ENCODE data around the gene PKD1L1. TPM values are rescaled to one million over a fixed set of nuclear protein-coding genes. Genes with fewer than 3 reads are reported as not detected.

The PKD1L1 gene
- total RNA-seq, 1 donor from 2014 or later: 0.05 TPM

DNA sequence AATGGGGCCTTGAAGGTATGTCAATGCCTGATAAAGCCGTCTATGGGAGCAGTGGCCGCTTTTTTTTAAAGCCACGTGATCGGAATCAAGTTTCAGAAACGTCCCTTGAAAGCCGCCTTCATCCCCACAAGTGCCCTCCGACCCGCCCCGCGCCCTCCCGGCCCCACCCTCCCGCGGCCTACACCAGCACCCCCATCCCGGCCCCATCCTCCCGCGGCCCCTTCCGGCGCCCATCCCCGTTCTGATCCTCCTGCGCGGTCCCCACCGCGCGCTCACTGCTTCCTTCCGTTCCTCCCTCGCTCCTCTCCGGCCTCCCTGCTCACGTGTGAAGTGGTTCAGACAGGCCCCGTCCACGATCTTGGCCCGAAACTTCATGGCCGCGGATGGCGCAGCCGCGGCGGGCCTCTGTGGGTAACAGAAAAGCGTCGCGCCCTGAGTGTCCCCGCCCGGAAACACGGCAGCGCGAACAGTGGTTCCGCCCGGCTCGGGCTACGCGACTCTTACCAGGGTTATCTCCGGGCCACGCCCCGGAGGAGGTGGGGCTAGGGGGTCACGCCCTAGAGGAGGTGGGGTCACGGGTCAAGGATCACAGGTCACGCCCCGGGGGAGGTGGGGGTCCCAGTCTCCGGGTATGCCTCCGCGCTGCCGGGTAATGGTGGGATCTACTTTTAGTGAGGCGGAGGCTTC lies 31.0 kb upstream of the PKD1L1 start, which contains the start of gene HUS1:
TSS of gene HUS1 (minus strand) at position 471 of the 687 bp plus-strand sequence. CDS start at position 375, 96 bp downstream.
- H3K4me3 Mint-ChIP-seq (ENCODE audit: unreplicated experiment): peak within 1 kb of the TSS; percentile 89
- TF ChIP-seq CTCF (IDR thresholded peaks at IDR 0.05): no peak
- peak within 1 kb of the TSS; percentile 96 for H3K27ac Mint-ChIP-seq (ENCODE audit: unreplicated experiment)
- no peaks in the 10 kb centered on the region for H3K27me3 Mint-ChIP-seq (ENCODE audit: unreplicated experiment)
- H3K36me3 Mint-ChIP-seq (ENCODE audit: unreplicated experiment): peaks cover 19% of the 10 kb centered on the region
- no peaks in the 10 kb centered on the region for H3K9me3 Mint-ChIP-seq (ENCODE audit: unreplicated experiment)
- peaks cover 15% of the 10 kb centered on the region for H3K4me1 Mint-ChIP-seq (ENCODE audit: unreplicated experiment)
- peak; percentile 92 for DNase-seq (ENCODE audit: extremely low spot score, unreplicated experiment)

- Mint-ChIP-seq H3K4me1 (ENCODE audit: unreplicated experiment) (peaks cover 15% of the 10 kb centered on the region), H3K9me3 (ENCODE audit: unreplicated experiment) (no peaks in the 10 kb centered on the region), H3K4me3 (ENCODE audit: unreplicated experiment) (peak overlapping the region; percentile 89), H3K27ac (ENCODE audit: unreplicated experiment) (peak overlapping the region; percentile 96), H3K36me3 (ENCODE audit: unreplicated experiment) (peaks cover 24% of the 10 kb centered on the region), H3K27me3 (ENCODE audit: unreplicated experiment) (no peaks in the 10 kb centered on the region)
- TF ChIP-seq CTCF (IDR thresholded peaks at IDR 0.05): no peak
- no peak for DNase-seq (ENCODE audit: extremely low spot score, unreplicated experiment)
These were observed 30.5 kb upstream of the PKD1L1 start for GRCh38 chr7:47978790-47979144.

DNA sequence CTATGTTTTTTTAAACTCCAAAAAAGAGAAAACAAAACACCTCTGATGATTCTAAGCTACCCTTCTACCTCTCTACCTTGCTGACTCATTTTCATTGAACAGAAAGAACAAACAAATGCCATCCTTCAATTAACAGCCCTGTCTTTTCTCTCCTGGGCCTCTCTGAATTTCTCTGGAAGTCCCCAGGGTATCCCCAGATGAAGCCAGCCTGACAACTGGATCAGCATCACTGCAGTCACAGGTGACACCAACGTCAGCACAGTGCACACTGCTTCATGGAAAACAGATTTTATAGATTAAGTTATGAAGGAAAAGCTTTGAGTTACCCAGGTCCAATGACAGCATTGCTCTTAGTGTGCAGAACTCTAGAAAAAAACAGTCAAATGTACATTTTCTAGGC lies 25.5 kb upstream of the PKD1L1 start:
- Mint-ChIP-seq H3K4me1 (ENCODE audit: unreplicated experiment) (peaks cover 35% of the 10 kb centered on the region), H3K27ac (ENCODE audit: unreplicated experiment) (no peak overlapping the region), H3K9me3 (ENCODE audit: unreplicated experiment) (no peaks in the 10 kb centered on the region), H3K36me3 (ENCODE audit: unreplicated experiment) (peaks cover 44% of the 10 kb centered on the region), H3K27me3 (ENCODE audit: unreplicated experiment) (no peaks in the 10 kb centered on the region), H3K4me3 (ENCODE audit: unreplicated experiment) (no peak overlapping the region)
- DNase-seq (ENCODE audit: extremely low spot score, unreplicated experiment): no peak
- TF ChIP-seq CTCF (IDR thresholded peaks at IDR 0.05): no peak

GRCh38 chr7:47970761-47971160 lies 22.5 kb upstream of the PKD1L1 start:
- no peaks in the 10 kb centered on the region for H3K9me3 Mint-ChIP-seq (ENCODE audit: unreplicated experiment)
- no peak for DNase-seq (ENCODE audit: extremely low spot score, unreplicated experiment)
- H3K27me3 Mint-ChIP-seq (ENCODE audit: unreplicated experiment): no peaks in the 10 kb centered on the region
- peak overlapping the region; percentile 36 for H3K27ac Mint-ChIP-seq (ENCODE audit: unreplicated experiment)
- peaks cover 49% of the 10 kb centered on the region for H3K36me3 Mint-ChIP-seq (ENCODE audit: unreplicated experiment)
- no peak overlapping the region for H3K4me3 Mint-ChIP-seq (ENCODE audit: unreplicated experiment)
- peaks cover 25% of the 10 kb centered on the region for H3K4me1 Mint-ChIP-seq (ENCODE audit: unreplicated experiment)
- no peak for TF ChIP-seq CTCF (IDR thresholded peaks at IDR 0.05)

DNA sequence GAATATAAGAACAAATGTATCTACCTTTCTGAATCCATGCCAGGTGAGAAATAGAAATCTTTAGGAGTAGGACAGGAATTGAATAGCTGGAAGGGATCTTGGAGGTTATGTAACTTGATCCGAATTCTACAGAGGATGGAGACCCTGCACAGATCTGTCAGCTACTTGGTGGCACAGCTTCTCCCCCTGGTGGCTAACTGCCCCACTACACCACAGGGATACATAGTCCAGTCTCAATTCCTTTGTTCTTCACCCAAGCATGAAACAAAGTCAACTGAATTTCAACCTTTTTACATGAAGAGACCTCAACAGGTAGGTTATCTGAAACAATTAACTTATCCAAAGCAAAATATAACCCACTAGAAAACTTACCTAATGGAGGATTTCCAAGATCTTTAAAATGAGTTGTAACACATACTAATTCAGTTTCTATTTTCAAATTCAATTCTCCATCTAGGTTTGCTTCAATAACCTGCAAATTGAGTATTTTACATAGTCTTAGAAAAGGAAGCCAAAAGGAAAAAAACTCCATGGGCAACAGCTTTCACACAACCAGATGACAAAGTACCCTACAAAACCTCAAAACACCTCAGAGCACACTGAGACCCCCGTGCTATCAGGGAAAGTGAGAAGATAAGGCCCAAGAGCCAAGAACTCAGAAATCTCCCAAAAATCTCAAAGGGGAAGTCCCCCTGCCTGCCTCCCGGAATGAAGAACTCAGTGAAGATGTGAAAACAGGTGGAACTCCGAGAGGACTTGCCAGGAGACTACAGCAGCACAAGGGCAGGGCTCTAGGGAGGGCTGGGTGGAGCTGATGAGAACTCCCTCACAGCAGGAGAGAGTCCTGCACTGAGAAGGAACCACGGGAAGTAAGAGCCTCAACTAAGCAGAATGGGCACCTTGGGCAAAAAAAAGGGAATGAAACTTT lies 20.8 kb upstream of the PKD1L1 start:
- H3K27me3 Mint-ChIP-seq (ENCODE audit: unreplicated experiment): no peaks in the 10 kb centered on the region
- TF ChIP-seq CTCF (IDR thresholded peaks at IDR 0.05): peak; percentile 93
- DNase-seq (ENCODE audit: extremely low spot score, unreplicated experiment): no peak
- no peaks in the 10 kb centered on the region for H3K9me3 Mint-ChIP-seq (ENCODE audit: unreplicated experiment)
- H3K4me3 Mint-ChIP-seq (ENCODE audit: unreplicated experiment): no peak overlapping the region
- H3K36me3 Mint-ChIP-seq (ENCODE audit: unreplicated experiment): peaks cover 52% of the 10 kb centered on the region
- H3K27ac Mint-ChIP-seq (ENCODE audit: unreplicated experiment): peak overlapping the region; percentile 67
- H3K4me1 Mint-ChIP-seq (ENCODE audit: unreplicated experiment): peaks cover 25% of the 10 kb centered on the region
